AG04449 (cell line): ENCODE results near the gene CD4.

ENCODE experiments used
- CTCF ChIA-PET: fragments of 350-600 bp; formaldehyde crosslinking; extraction: SDS; loops from one replicate; lab custom pipeline; 2021; ENCODE audit warnings: antibody characterized with exemption; lab: Yijun Ruan, JAX
- POLR2A ChIA-PET: fragments of 400-600, 350-600 bp; formaldehyde crosslinking; extraction: SDS; loops from one replicate; lab custom pipeline; 2020; ENCODE audit warnings: antibody characterized with exemption, inconsistent platforms; lab: Yijun Ruan, JAX
- DNase-seq: peaks from one replicate; pipeline ENCODE4 v3.0.0-alpha.2; 2010; ENCODE audit warnings: low read depth, low spot score
- H3K4me3 ChIP-seq: 2 replicates; pipeline ENCODE4 v1.5.1; 2011; ENCODE audit warnings: low read depth, mild to moderate bottlenecking, control low read depth, low read length
- CTCF ChIP-seq: IDR thresholded peaks from one replicate; pipeline ENCODE4 v1.5.1; 2011; ENCODE audit warnings: mild to moderate bottlenecking, moderate library complexity, low read length, control low read depth, inconsistent platforms; ENCODE audit not compliant: insufficient read depth; ENCODE audit errors: missing control alignments

Gene CD4

GRCh38 chr12:6832125-6832524, 42.8 kb downstream of the CD4 start:
- ChIA-PET POLR2A (interaction anchor here (1.5 to 2.1 kb wide), 2 partner anchors 36 to 65 kb away, joined by 5 to 7 read pairs; partner anchors contain the start of genes PTMS and TPI1), CTCF (interaction anchor here (1.2 to 17.9 kb wide), 4 partner anchors 7 to 79 kb away, joined by 6 to 316 read pairs (median 194); partner anchors contain the start of genes CDCA3, GNB3, GPR162 and MLF2)
- no peak for DNase-seq
- no peak for TF ChIP-seq CTCF
- no peak overlapping the region for H3K4me3 ChIP-seq

GRCh38 chr12:6833189-6833890, 44.0 kb downstream of the CD4 start:
- CTCF ChIA-PET, result interaction anchor here (0.6 to 17.9 kb wide), 9 partner anchors 9 to 135 kb away, joined by 3 to 316 read pairs (median 3); partner anchors contain the start of genes CDCA3, GNB3, GPR162 and MLF2
- TF ChIP-seq CTCF, result no peak
- POLR2A ChIA-PET, result interaction anchor here (0.8 to 2.1 kb wide), 3 partner anchors 11 to 35 kb away, joined by 3 to 7 read pairs (median 4); partner anchors contain the start of genes CDCA3 and TPI1
- no peak overlapping the region for H3K4me3 ChIP-seq
- no peak for DNase-seq

- ChIA-PET POLR2A (interaction anchor here (0.7 to 1.2 kb wide), 2 partner anchors 9 to 17 kb away, joined by 3 to 6 read pairs; partner anchors contain the start of genes CDCA3 and USP5), CTCF (interaction anchor here (0.6 to 17.9 kb wide), 9 partner anchors 9 to 109 kb away, joined by 3 to 316 read pairs (median 3); partner anchors contain the start of genes CDCA3, GNB3, GPR162 and MLF2)
- DNase-seq, result no peak
Measured at GRCh38 chr12:6834254-6834653, 44.9 kb downstream of the CD4 start.

GRCh38 chr12:6834873-6835272, 45.5 kb downstream of the CD4 start:
- ChIA-PET POLR2A (interaction anchor here (0.6 to 1.2 kb wide), 2 partner anchors 17 to 200 kb away, joined by 3 to 6 read pairs; partner anchors contain the start of genes CDCA3 and USP5), CTCF (interaction anchor here (0.6 to 17.9 kb wide), 10 partner anchors 10 to 239 kb away, joined by 3 to 316 read pairs (median 3); partner anchors contain the start of genes CDCA3, GNB3, GPR162 and MLF2)
- H3K4me3 ChIP-seq, result no peak overlapping the region
- DNase-seq, result no peak
- TF ChIP-seq CTCF, result no peak

More at GRCh38 chr12:6834254-6834653, 44.9 kb downstream of the CD4 start:
- no peak overlapping the region for H3K4me3 ChIP-seq
- TF ChIP-seq CTCF, result no peak

- ChIA-PET POLR2A (no interaction called here), CTCF (interaction anchor here (1.3 to 17.9 kb wide), 5 partner anchors 10 to 283 kb away, joined by 3 to 316 read pairs (median 83); partner anchors contain the start of genes CDCA3, GNB3, GPR162 and MLF2)
- TF ChIP-seq CTCF, result no peak
Measured at GRCh38 chr12:6836851-6837250, 47.5 kb downstream of the CD4 start.

More at GRCh38 chr12:6836851-6837250, 47.5 kb downstream of the CD4 start:
- no peak overlapping the region for H3K4me3 ChIP-seq
- DNase-seq, result no peak
